PC-3 (cell line): ENCODE data around the gene PAQR5.

Experiments used
- CTCF ChIP-seq: fragments of 300-600 bp; sonication (generic); conservative IDR thresholded peaks from 2 replicates; pipeline ENCODE4 v1.5.1; 2017; ENCODE audit warnings: antibody characterized with exemption, low read depth, mild to moderate bottlenecking, low read length
- EZH2phosphoT487 ChIP-seq: fragments of 300-600 bp; sonication (generic); IDR thresholded peaks from 2 replicates; pipeline ENCODE4 v1.6.1; 2018; ENCODE audit warnings: mild to moderate bottlenecking, antibody characterized with exemption, low read length, borderline replicate concordance

GRCh38 chr15:69290346-69291164 lies 8.2 kb upstream of the PAQR5 start:
- TF ChIP-seq CTCF (no peak), EZH2phosphoT487 (no peak)
